ENCODE results near the gene SYTL2.

SYTL2 gene

GRCh38 chr11:85721191-85721590, 89.8 kb downstream of the SYTL2 start:
- Histone ChIP-seq H3K27me3 (ENCODE audit: control insufficient read depth in 1 of 2, insufficient read depth in 2 of 2, low read length in 2 of 2) (no peaks in the 10 kb centered on the region), H3K9me3 (ENCODE audit: control insufficient read depth in 1 of 2, low read length in 2 of 2) (no peaks in the 10 kb centered on the region), H3K4me1 (ENCODE audit: control insufficient read depth in 1 of 2, insufficient read depth in 2 of 2, low read length in 2 of 2) (no peaks in the 10 kb centered on the region)

GRCh38 chr11:85718991-85719807, 91.7 kb downstream of the SYTL2 start:
- H3K27ac ChIP-seq (ENCODE audit: low read depth, low read length), result peak overlapping the region; percentile 7
- H3K27me3 ChIP-seq (ENCODE audit: control insufficient read depth in 1 of 2, insufficient read depth in 2 of 2, low read length in 2 of 2), result no peaks in the 10 kb centered on the region
- no peaks in the 10 kb centered on the region for H3K9me3 ChIP-seq (ENCODE audit: control insufficient read depth in 1 of 2, low read length in 2 of 2)
- peak overlapping the region in 1 of 2 donors; percentile 0 for H3K4me3 ChIP-seq (ENCODE audit: low read depth in 1 of 2, low read length in 2 of 2)
- no peak overlapping the region for H3K9ac ChIP-seq (ENCODE audit: low read depth in 1 of 2, low read length in 2 of 2)
- peaks cover 0 to under 1% of the 10 kb centered on the region in 2 donors for H3K36me3 ChIP-seq (ENCODE audit: control insufficient read depth in 1 of 2, insufficient read depth in 2 of 2, low read length in 2 of 2)
- no peaks in the 10 kb centered on the region for H3K4me1 ChIP-seq (ENCODE audit: control insufficient read depth in 1 of 2, insufficient read depth in 2 of 2, low read length in 2 of 2)

More at GRCh38 chr11:85721191-85721590, 89.8 kb downstream of the SYTL2 start:
- no peaks in the 10 kb centered on the region for H3K36me3 ChIP-seq (ENCODE audit: control insufficient read depth in 1 of 2, insufficient read depth in 2 of 2, low read length in 2 of 2)
- H3K4me3 ChIP-seq (ENCODE audit: low read depth in 1 of 2, low read length in 2 of 2), result no peak overlapping the region
- no peak overlapping the region for H3K9ac ChIP-seq (ENCODE audit: low read depth in 1 of 2, low read length in 2 of 2)
- no peak overlapping the region for H3K27ac ChIP-seq (ENCODE audit: low read depth, low read length)

- H3K9ac ChIP-seq (ENCODE audit: low read depth in 1 of 2, low read length in 2 of 2), result peak overlapping the region in 1 of 2 donors; percentile 21
- H3K4me3 ChIP-seq (ENCODE audit: low read depth in 1 of 2, low read length in 2 of 2), result peak overlapping the region; percentile 0 to 37
- peak overlapping the region; percentile 7 for H3K27ac ChIP-seq (ENCODE audit: low read depth, low read length)
Measured at GRCh38 chr11:85718126-85718943, 92.6 kb downstream of the SYTL2 start.

GRCh38 chr11:85717429-85717828, 93.5 kb downstream of the SYTL2 start:
- Histone ChIP-seq H3K27me3 (ENCODE audit: control insufficient read depth in 1 of 2, insufficient read depth in 2 of 2, low read length in 2 of 2) (no peaks in the 10 kb centered on the region), H3K9me3 (ENCODE audit: control insufficient read depth in 1 of 2, low read length in 2 of 2) (no peaks in the 10 kb centered on the region), H3K9ac (ENCODE audit: low read depth in 1 of 2, low read length in 2 of 2) (no peak overlapping the region), H3K36me3 (ENCODE audit: control insufficient read depth in 1 of 2, insufficient read depth in 2 of 2, low read length in 2 of 2) (peaks cover 0 to 4% of the 10 kb centered on the region in 2 donors), H3K27ac (ENCODE audit: low read depth, low read length) (no peak overlapping the region), H3K4me3 (ENCODE audit: low read depth in 1 of 2, low read length in 2 of 2) (no peak overlapping the region), H3K4me1 (ENCODE audit: control insufficient read depth in 1 of 2, insufficient read depth in 2 of 2, low read length in 2 of 2) (no peaks in the 10 kb centered on the region)

More at GRCh38 chr11:85718126-85718943, 92.6 kb downstream of the SYTL2 start:
- H3K9me3 ChIP-seq (ENCODE audit: control insufficient read depth in 1 of 2, low read length in 2 of 2), result no peaks in the 10 kb centered on the region
- H3K36me3 ChIP-seq (ENCODE audit: control insufficient read depth in 1 of 2, insufficient read depth in 2 of 2, low read length in 2 of 2), result peaks cover 0 to 4% of the 10 kb centered on the region in 2 donors
- H3K4me1 ChIP-seq (ENCODE audit: control insufficient read depth in 1 of 2, insufficient read depth in 2 of 2, low read length in 2 of 2), result no peaks in the 10 kb centered on the region
- H3K27me3 ChIP-seq (ENCODE audit: control insufficient read depth in 1 of 2, insufficient read depth in 2 of 2, low read length in 2 of 2), result no peaks in the 10 kb centered on the region

GRCh38 chr11:85712953-85713352, 98.0 kb downstream of the SYTL2 start:
- Histone ChIP-seq H3K27me3 (ENCODE audit: control insufficient read depth in 1 of 2, insufficient read depth in 2 of 2, low read length in 2 of 2) (no peaks in the 10 kb centered on the region), H3K4me1 (ENCODE audit: control insufficient read depth in 1 of 2, insufficient read depth in 2 of 2, low read length in 2 of 2) (peaks cover 0 to 8% of the 10 kb centered on the region in 2 donors), H3K36me3 (ENCODE audit: control insufficient read depth in 1 of 2, insufficient read depth in 2 of 2, low read length in 2 of 2) (peaks cover 0 to 4% of the 10 kb centered on the region in 2 donors), H3K4me3 (ENCODE audit: low read depth in 1 of 2, low read length in 2 of 2) (no peak overlapping the region), H3K9ac (ENCODE audit: low read depth in 1 of 2, low read length in 2 of 2) (no peak overlapping the region), H3K27ac (ENCODE audit: low read depth, low read length) (no peak overlapping the region), H3K9me3 (ENCODE audit: control insufficient read depth in 1 of 2, low read length in 2 of 2) (no peaks in the 10 kb centered on the region)

GRCh38 chr11:85710917-85711316, 100.0 kb downstream of the SYTL2 start:
- Histone ChIP-seq H3K4me1 (ENCODE audit: control insufficient read depth in 1 of 2, insufficient read depth in 2 of 2, low read length in 2 of 2) (peaks cover 0 to 8% of the 10 kb centered on the region in 2 donors), H3K27ac (ENCODE audit: low read depth, low read length) (no peak overlapping the region), H3K4me3 (ENCODE audit: low read depth in 1 of 2, low read length in 2 of 2) (no peak overlapping the region), H3K27me3 (ENCODE audit: control insufficient read depth in 1 of 2, insufficient read depth in 2 of 2, low read length in 2 of 2) (no peaks in the 10 kb centered on the region), H3K9me3 (ENCODE audit: control insufficient read depth in 1 of 2, low read length in 2 of 2) (no peaks in the 10 kb centered on the region), H3K9ac (ENCODE audit: low read depth in 1 of 2, low read length in 2 of 2) (no peak overlapping the region), H3K36me3 (ENCODE audit: control insufficient read depth in 1 of 2, insufficient read depth in 2 of 2, low read length in 2 of 2) (peaks cover 0 to 4% of the 10 kb centered on the region in 2 donors)

- Histone ChIP-seq H3K4me3 (ENCODE audit: low read depth in 1 of 2, low read length in 2 of 2) (no peak overlapping the region), H3K9me3 (ENCODE audit: control insufficient read depth in 1 of 2, low read length in 2 of 2) (no peaks in the 10 kb centered on the region), H3K27me3 (ENCODE audit: control insufficient read depth in 1 of 2, insufficient read depth in 2 of 2, low read length in 2 of 2) (no peaks in the 10 kb centered on the region), H3K36me3 (ENCODE audit: control insufficient read depth in 1 of 2, insufficient read depth in 2 of 2, low read length in 2 of 2) (peaks cover 0 to 4% of the 10 kb centered on the region in 2 donors), H3K9ac (ENCODE audit: low read depth in 1 of 2, low read length in 2 of 2) (no peak overlapping the region), H3K4me1 (ENCODE audit: control insufficient read depth in 1 of 2, insufficient read depth in 2 of 2, low read length in 2 of 2) (peaks cover 0 to 8% of the 10 kb centered on the region in 2 donors), H3K27ac (ENCODE audit: low read depth, low read length) (no peak overlapping the region)
Measured at GRCh38 chr11:85709941-85710702, 100.8 kb downstream of the SYTL2 start.

- H3K4me1 ChIP-seq (ENCODE audit: control insufficient read depth in 1 of 2, insufficient read depth in 2 of 2, low read length in 2 of 2), result peaks cover 0 to 4% of the 10 kb centered on the region in 2 donors
- no peak overlapping the region for H3K4me3 ChIP-seq (ENCODE audit: low read depth in 1 of 2, low read length in 2 of 2)
- H3K27ac ChIP-seq (ENCODE audit: low read depth, low read length), result no peak overlapping the region
- H3K9ac ChIP-seq (ENCODE audit: low read depth in 1 of 2, low read length in 2 of 2), result no peak overlapping the region
- no peaks in the 10 kb centered on the region for H3K27me3 ChIP-seq (ENCODE audit: control insufficient read depth in 1 of 2, insufficient read depth in 2 of 2, low read length in 2 of 2)
- peaks cover 0 to 4% of the 10 kb centered on the region in 2 donors for H3K36me3 ChIP-seq (ENCODE audit: control insufficient read depth in 1 of 2, insufficient read depth in 2 of 2, low read length in 2 of 2)
- no peaks in the 10 kb centered on the region for H3K9me3 ChIP-seq (ENCODE audit: control insufficient read depth in 1 of 2, low read length in 2 of 2)
Measured at GRCh38 chr11:85705800-85706199, 105.1 kb downstream of the SYTL2 start.

GRCh38 chr11:85704967-85705366, 106.0 kb downstream of the SYTL2 start:
- no peak overlapping the region for H3K9ac ChIP-seq (ENCODE audit: low read depth in 1 of 2, low read length in 2 of 2)
- H3K36me3 ChIP-seq (ENCODE audit: control insufficient read depth in 1 of 2, insufficient read depth in 2 of 2, low read length in 2 of 2), result peaks cover 0 to 4% of the 10 kb centered on the region in 2 donors
- no peaks in the 10 kb centered on the region for H3K27me3 ChIP-seq (ENCODE audit: control insufficient read depth in 1 of 2, insufficient read depth in 2 of 2, low read length in 2 of 2)
- H3K27ac ChIP-seq (ENCODE audit: low read depth, low read length), result no peak overlapping the region
- peaks cover 4 to 9% of the 10 kb centered on the region in 2 donors for H3K4me1 ChIP-seq (ENCODE audit: control insufficient read depth in 1 of 2, insufficient read depth in 2 of 2, low read length in 2 of 2)
- H3K4me3 ChIP-seq (ENCODE audit: low read depth in 1 of 2, low read length in 2 of 2), result no peak overlapping the region
- no peaks in the 10 kb centered on the region for H3K9me3 ChIP-seq (ENCODE audit: control insufficient read depth in 1 of 2, low read length in 2 of 2)
